GM12878 (cell line): ENCODE results near the gene CCDC12. TPM values are rescaled to one million over a fixed set of nuclear protein-coding genes. Genes with fewer than 3 reads are reported as not detected.

Experiments used
- ATAC-seq: fragments of 200-7000 bp; cut with Tn5 transposase; 3 replicates; pipeline ENCODE4 v1.9.1; 2020; ENCODE audit warnings: mild to moderate bottlenecking, moderate library complexity
- BruUV-seq: library from RNA; stranded (reverse); fragments of 400-500 nt; replicated peaks from 2 replicates; lab custom pipeline; 2021; lab: Mats Ljungman, UMichigan
- CTCF ChIA-PET: fragments of 300-600 bp; sonication (Branson Sonifier 250); formaldehyde crosslinking; extraction: SDS; loops from one replicate; lab custom pipeline; 2021; ENCODE audit warnings: inconsistent platforms; lab: Yijun Ruan, JAX
- POLR2A ChIA-PET: fragments of 350-600 bp; formaldehyde crosslinking; extraction: SDS; loops from one replicate; lab custom pipeline; 2021; ENCODE audit warnings: inconsistent platforms; lab: Charles Lee
- RAD21 ChIA-PET: fragments of 300-600 bp; sonication (Branson Sonifier 250); formaldehyde crosslinking; loops from one replicate; lab custom pipeline; 2023; ENCODE audit warnings: antibody characterized with exemption; ENCODE audit not compliant: unreplicated experiment; lab: Charles Lee
- SMC1A ChIA-PET: fragments of 300-600 bp; sonication (Branson Sonifier 250); formaldehyde crosslinking; loops from one replicate; lab custom pipeline; 2023; ENCODE audit not compliant: unreplicated experiment, uncharacterized antibody; lab: Charles Lee
- DNase-seq: peaks from one replicate; pipeline ENCODE4 v3.0.0-alpha.2; 2011; ENCODE audit warnings: low read depth, low spot score
- FAIRE-seq: peaks from 3 replicates; lab custom pipeline; 2011; peaks lifted over from hg19 to GRCh38; lab: Jason Lieb, UNC
- H2AFZ ChIP-seq: 2 replicates; pipeline ENCODE4 v1.6.0; 2011; ENCODE audit warnings: low read depth, low read length, control low read depth; ENCODE audit not compliant: control insufficient read depth
- H3K27ac ChIP-seq: 2 replicates; pipeline ENCODE4 v1.5.1; 2011; ENCODE audit warnings: control low read depth; ENCODE audit not compliant: control insufficient read depth, insufficient read depth
- H3K27me3 ChIP-seq, 2 experiments: replicated peaks in 1 of 2; 2 replicates each; pipeline versions ENCODE4 v1.6.0 to v1.6.1; 2011; ENCODE audit warnings: low read length in 1 of 2; ENCODE audit not compliant: control insufficient read depth in 2 of 2, insufficient read depth in 2 of 2
- H3K36me3 ChIP-seq, 2 experiments: 2 replicates each; pipeline ENCODE4 v1.5.1; 2011; ENCODE audit warnings: low read length in 1 of 2; ENCODE audit not compliant: control insufficient read depth in 2 of 2, insufficient read depth in 2 of 2
- H3K4me1 ChIP-seq: 2 replicates; pipeline ENCODE4 v1.6.1; 2011; ENCODE audit warnings: mild to moderate bottlenecking, low read length, moderate library complexity, mixed read lengths; ENCODE audit not compliant: control insufficient read depth, insufficient read depth
- H3K4me2 ChIP-seq: 2 replicates; pipeline ENCODE4 v1.6.0; 2011; ENCODE audit warnings: control low read depth; ENCODE audit not compliant: control insufficient read depth, insufficient read depth
- H3K4me3 ChIP-seq: fragments of 200-600 bp; sonication (generic); 2 replicates; pipeline ENCODE4 v1.5.1; 2016
- H3K79me2 ChIP-seq: 2 replicates; pipeline ENCODE4 v1.6.0; 2011; ENCODE audit warnings: low read length; ENCODE audit not compliant: control insufficient read depth, insufficient read depth
- H3K9ac ChIP-seq: 2 replicates; pipeline ENCODE4 v1.8.0; 2011; ENCODE audit warnings: low read length, control low read depth, mixed read lengths; ENCODE audit not compliant: control insufficient read depth, insufficient read depth
- H3K9me3 ChIP-seq: replicated peaks from 3 replicates; pipeline ENCODE4 v1.5.1; 2011; ENCODE audit warnings: mild to moderate bottlenecking, low read length; ENCODE audit not compliant: control insufficient read depth, insufficient read depth
- H4K20me1 ChIP-seq: 2 replicates; pipeline ENCODE4 v1.6.0; 2011; ENCODE audit not compliant: control insufficient read depth, insufficient read depth
- CUX1 ChIP-seq: IDR thresholded peaks from 2 replicates; pipeline ENCODE4 v1.6.1; 2012; ENCODE audit warnings: improper control_type of control experiment, low read depth, low read length; ENCODE audit not compliant: insufficient replicate concordance
- RUNX3 ChIP-seq: IDR thresholded peaks from 2 replicates; pipeline ENCODE4 v1.6.1; 2012; ENCODE audit warnings: low read length, inconsistent platforms
- in situ Hi-C: fragments of 300-500 bp; cut with MboI; formaldehyde crosslinking; loops from 9 replicates; pipeline ENCODE4 v1.14.3; 2018; ENCODE audit warnings: mixed read lengths
- intact Hi-C: fragments of 100-400 bp; cut with micrococcal nuclease; formaldehyde crosslinking; loops from one replicate; pipeline ENCODE4 v1.14.2; 2022; ENCODE audit not compliant: unreplicated experiment
- polyA plus RNA-seq, 11 experiments: library from polyadenylated mRNA; depleted of rRNA in 4 of 11; unstranded in 6 of 11; stranded (reverse) in 5 of 11; fragments of >200 nt; fragmentation: Nextera tagmentation in 4 of 11; fragmentation: Illumina TruSeq in 1 of 11; extraction: Ambion mirVana in 4 of 11; extraction: Trizol in 1 of 11; gene quantifications; 1 replicate in 1 of 11; 2 replicates in 10 of 11; pipeline versions ENCODE4 v1.2.1 to v1.2.3, GENCODE V29; 2011 to 2016; ENCODE audit warnings: inconsistent platforms in 2 of 11, missing spikeins in 2 of 11, low read depth in 1 of 11
- total RNA-seq, 4 experiments: library from RNA; depleted of rRNA in 3 of 4; stranded (reverse); fragments of >200 nt in 3 of 4; fragmentation: Illumina TruSeq in 1 of 4; extraction: Trizol in 1 of 4; gene quantifications; 2 replicates each; pipeline versions ENCODE4 v1.2.1 to v1.2.3, GENCODE V29; 2013 to 2021
- TF ChIP-seq, protein P1 (sequence below): IDR thresholded peaks from 2 replicates; pipeline ENCODE4 v1.6.1; 2012; ENCODE audit warnings: low read length, inconsistent platforms
- TF ChIP-seq, protein P2 (sequence below): fragments of 450-650 bp; conservative IDR thresholded peaks from 2 replicates; pipeline ENCODE4 v1.6.1; 2017; ENCODE audit warnings: mild to moderate bottlenecking, moderate library complexity
- TF ChIP-seq, protein P3 (sequence below): IDR thresholded peaks from 2 replicates; pipeline ENCODE4 v1.6.1; 2012; ENCODE audit warnings: low read depth, low read length, improper control_type of control experiment

Gene CCDC12
- total and polyA plus RNA-seq, 10 of the 15 experiments (the other 5 are each of a cell fraction or from before 2014, with no cell fraction given) = 9.2 to 91.4 (median 61.3) TPM

DNA sequence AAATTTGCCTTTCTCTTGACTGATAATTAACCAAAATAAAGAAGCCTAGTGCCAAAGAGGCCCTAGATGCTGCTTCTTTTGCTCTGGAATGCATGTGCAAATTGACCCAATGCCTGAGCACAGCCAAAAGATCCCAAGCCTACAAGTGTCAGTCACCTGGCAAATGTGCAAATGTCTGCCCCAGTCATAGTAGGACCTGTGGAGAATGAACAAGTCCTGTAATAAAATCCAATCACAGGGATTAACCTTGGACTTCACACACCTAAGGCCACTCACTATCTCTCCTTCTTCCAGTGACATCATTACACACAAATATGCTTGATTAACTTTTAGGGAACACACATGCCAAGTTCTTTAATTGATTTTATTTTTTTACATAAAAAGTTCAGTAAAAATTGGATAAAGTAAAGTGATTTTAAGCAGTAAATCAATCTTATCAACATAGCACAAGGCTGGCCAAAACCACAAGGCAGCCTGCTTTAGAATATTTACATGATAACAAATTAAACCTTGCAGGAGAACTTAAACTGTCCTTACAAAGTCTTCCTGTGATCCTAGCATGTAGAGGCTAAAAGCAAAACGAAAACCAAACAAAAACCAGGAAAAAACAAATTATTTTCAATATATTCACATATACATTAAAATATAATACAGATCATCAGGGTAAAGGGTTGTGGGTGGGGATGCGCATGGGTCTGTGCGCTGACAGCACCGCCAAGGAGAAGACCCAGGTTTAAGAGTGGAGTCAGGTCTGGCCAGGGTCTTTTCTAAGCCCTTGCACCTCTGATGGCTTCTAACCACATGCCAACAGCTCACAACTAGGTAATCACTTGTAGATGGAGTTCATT lies 39.8 kb upstream of the CCDC12 start (continued):
- TF ChIP-seq CUX1 = no peak
- TF ChIP-seq RUNX3 = no peak

DNA sequence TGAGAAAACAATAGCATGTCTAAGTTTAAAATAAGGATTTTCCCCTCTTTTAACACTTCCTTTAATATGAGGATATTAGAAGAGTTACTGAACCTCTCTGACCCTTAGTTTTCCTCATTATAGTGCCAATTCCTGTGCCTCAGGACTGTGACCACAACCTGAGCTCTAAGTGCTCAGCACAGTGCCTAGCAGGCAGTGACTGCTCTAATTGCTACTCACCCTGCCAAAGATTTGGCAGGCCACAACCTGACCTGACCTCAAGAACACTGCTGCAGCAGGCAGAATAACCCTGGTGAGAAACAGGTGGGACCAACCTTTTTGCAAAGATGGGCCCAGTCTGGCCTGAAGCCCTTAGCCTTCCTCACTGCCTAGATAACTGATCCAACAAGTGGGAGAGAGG lies 38.6 kb upstream of the CCDC12 start:
- Histone ChIP-seq H3K79me2 (no peaks in the 10 kb centered on the region), H3K36me3 (peaks cover 19% of the 10 kb centered on the region in 2 experiments), H2AFZ (no peak overlapping the region), H3K27me3 (no peaks in the 10 kb centered on the region), H3K4me2 (no peak overlapping the region), H3K4me3 (no peak overlapping the region), H3K27ac (no peak overlapping the region)
- ChIA-PET RAD21 (no interaction called here), SMC1A (interaction anchor here (1.1 to 8.8 kb wide), 2 partner anchors 17 to 89 kb away, joined by 4 to 83 read pairs; no protein-coding TSS in a partner anchor)
- intact Hi-C loops = loop anchor here (10.0 kb wide), 1 partner anchor 310 kb away; the partner anchor contains the start of gene TMIE
- no peak for FAIRE-seq
- TF ChIP-seq, protein P1, sequence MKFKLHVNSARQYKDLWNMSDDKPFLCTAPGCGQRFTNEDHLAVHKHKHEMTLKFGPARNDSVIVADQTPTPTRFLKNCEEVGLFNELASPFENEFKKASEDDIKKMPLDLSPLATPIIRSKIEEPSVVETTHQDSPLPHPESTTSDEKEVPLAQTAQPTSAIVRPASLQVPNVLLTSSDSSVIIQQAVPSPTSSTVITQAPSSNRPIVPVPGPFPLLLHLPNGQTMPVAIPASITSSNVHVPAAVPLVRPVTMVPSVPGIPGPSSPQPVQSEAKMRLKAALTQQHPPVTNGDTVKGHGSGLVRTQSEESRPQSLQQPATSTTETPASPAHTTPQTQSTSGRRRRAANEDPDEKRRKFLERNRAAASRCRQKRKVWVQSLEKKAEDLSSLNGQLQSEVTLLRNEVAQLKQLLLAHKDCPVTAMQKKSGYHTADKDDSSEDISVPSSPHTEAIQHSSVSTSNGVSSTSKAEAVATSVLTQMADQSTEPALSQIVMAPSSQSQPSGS = no peak
- TF ChIP-seq, protein P2, sequence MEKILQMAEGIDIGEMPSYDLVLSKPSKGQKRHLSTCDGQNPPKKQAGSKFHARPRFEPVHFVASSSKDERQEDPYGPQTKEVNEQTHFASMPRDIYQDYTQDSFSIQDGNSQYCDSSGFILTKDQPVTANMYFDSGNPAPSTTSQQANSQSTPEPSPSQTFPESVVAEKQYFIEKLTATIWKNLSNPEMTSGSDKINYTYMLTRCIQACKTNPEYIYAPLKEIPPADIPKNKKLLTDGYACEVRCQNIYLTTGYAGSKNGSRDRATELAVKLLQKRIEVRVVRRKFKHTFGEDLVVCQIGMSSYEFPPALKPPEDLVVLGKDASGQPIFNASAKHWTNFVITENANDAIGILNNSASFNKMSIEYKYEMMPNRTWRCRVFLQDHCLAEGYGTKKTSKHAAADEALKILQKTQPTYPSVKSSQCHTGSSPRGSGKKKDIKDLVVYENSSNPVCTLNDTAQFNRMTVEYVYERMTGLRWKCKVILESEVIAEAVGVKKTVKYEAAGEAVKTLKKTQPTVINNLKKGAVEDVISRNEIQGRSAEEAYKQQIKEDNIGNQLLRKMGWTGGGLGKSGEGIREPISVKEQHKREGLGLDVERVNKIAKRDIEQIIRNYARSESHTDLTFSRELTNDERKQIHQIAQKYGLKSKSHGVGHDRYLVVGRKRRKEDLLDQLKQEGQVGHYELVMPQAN = no peak
- TF ChIP-seq, protein P3, sequence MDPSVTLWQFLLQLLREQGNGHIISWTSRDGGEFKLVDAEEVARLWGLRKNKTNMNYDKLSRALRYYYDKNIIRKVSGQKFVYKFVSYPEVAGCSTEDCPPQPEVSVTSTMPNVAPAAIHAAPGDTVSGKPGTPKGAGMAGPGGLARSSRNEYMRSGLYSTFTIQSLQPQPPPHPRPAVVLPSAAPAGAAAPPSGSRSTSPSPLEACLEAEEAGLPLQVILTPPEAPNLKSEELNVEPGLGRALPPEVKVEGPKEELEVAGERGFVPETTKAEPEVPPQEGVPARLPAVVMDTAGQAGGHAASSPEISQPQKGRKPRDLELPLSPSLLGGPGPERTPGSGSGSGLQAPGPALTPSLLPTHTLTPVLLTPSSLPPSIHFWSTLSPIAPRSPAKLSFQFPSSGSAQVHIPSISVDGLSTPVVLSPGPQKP = no peak
- TF ChIP-seq, all 136 proteins: peak for 0
- no TSS peak for BruUV-seq
- ChIA-PET POLR2A (no interaction called here), CTCF (interaction anchor here (1.7 kb wide), 1 partner anchor 26 kb away, joined by 3 read pairs; no protein-coding TSS in a partner anchor)
- in situ Hi-C loops = no loop called here
- no peak overlapping the region for H3K9ac ChIP-seq
- no peaks in the 10 kb centered on the region; the same call in 1 of the 2 replicates for H4K20me1 ChIP-seq
- no peaks in the 10 kb centered on the region for H3K9me3 ChIP-seq
- ATAC-seq = no peak
- no peak for DNase-seq
- H3K4me1 ChIP-seq = peaks cover 11% of the 10 kb centered on the region
